Naive B cell (primary cell): ENCODE measurements around the gene ATP13A1. TPM values are rescaled to one million over a fixed set of nuclear protein-coding genes. Genes with fewer than 3 reads are reported as not detected.
"Not testable (repeated sequence)": the region's sequence is repeated elsewhere in the genome, so short reads cannot be mapped to it uniquely, and the experiment has no call there.

Source experiments
- ATAC-seq, 2 donors: fragments of 150-1000 bp; cut with Tn5 transposase; 2 replicates each; pipeline ENCODE4 v1.10.0; 2021; ENCODE audit warnings: low read depth in 2 of 2, mild to moderate bottlenecking in 2 of 2, moderate library complexity in 2 of 2
- DNase-seq: peaks from one replicate; pipeline ENCODE4 v3.0.0; 2022
- H3K27ac Mint-ChIP-seq, 6 donors: one replicate each; pipeline ENCODE4 v1.8.0; 2020 to 2022; ENCODE audit warnings: mild to moderate bottlenecking in 6 of 6, mixed read lengths in 6 of 6, moderate library complexity in 5 of 6, inconsistent platforms in 2 of 6
- H3K27me3 Mint-ChIP-seq, 3 donors: one replicate each; pipeline ENCODE4 v1.8.0; 2021 to 2022; ENCODE audit warnings: mixed read lengths in 3 of 3, mild to moderate bottlenecking in 1 of 3
- H3K36me3 Mint-ChIP-seq, 2 donors: one replicate each; pipeline ENCODE4 v1.8.0; 2020 to 2022; ENCODE audit warnings: mixed read lengths in 2 of 2, inconsistent platforms in 1 of 2, mild to moderate bottlenecking in 1 of 2
- H3K4me1 Mint-ChIP-seq, 3 donors: one replicate each; pipeline ENCODE4 v1.8.0; 2020 to 2022; ENCODE audit warnings: mixed read lengths in 3 of 3, inconsistent platforms in 1 of 3, mild to moderate bottlenecking in 1 of 3, moderate library complexity in 1 of 3
- H3K4me3 Mint-ChIP-seq, 8 donors: one replicate each; pipeline ENCODE4 v1.8.0; 2020 to 2022; ENCODE audit warnings: mild to moderate bottlenecking in 8 of 8, mixed read lengths in 8 of 8, moderate library complexity in 8 of 8, inconsistent platforms in 2 of 8
- H3K9me3 Mint-ChIP-seq, 7 donors: one replicate each; pipeline ENCODE4 v1.8.0; 2020 to 2022; ENCODE audit warnings: mixed read lengths in 7 of 7, mild to moderate bottlenecking in 5 of 7, inconsistent platforms in 2 of 7, moderate library complexity in 1 of 7
- polyA plus RNA-seq, 6 donors: library from polyadenylated mRNA; unstranded; fragments of 300-500 nt; fragmentation: Illumina TruSeq; gene quantifications; one replicate each; pipeline ENCODE4 v1.2.3, GENCODE V29; 2021; ENCODE audit warnings: low read depth in 6 of 6

Gene ATP13A1
- polyA plus RNA-seq, 6 donors from 2014 or later = 13.2 to 59.0 (median 17.5) TPM

- Mint-ChIP-seq H3K4me3 (peak overlapping the region in 1 of 8 donors; percentile 51), H3K9me3 (no peaks in the 10 kb centered on the region), H3K27me3 (no peaks in the 10 kb centered on the region), H3K4me1 (peaks cover 7 to 16% (median 10%) of the 10 kb centered on the region in 3 donors), H3K36me3 (no peaks in the 10 kb centered on the region), H3K27ac (peak overlapping the region in 2 of 6 donors; percentile 33 to 37)
- DNase-seq (no peak), ATAC-seq (no peak)
Measured at GRCh38 chr19:19615086-19615485, 48.4 kb downstream of the ATP13A1 start.

GRCh38 chr19:19613506-19613905, 50.0 kb downstream of the ATP13A1 start:
- Mint-ChIP-seq H3K4me1 (peaks cover 0 to 8% (median 7%) of the 10 kb centered on the region in 3 donors), H3K27me3 (no peaks in the 10 kb centered on the region), H3K4me3 (peak overlapping the region in 1 of 8 donors; percentile 44), H3K27ac (no peak overlapping the region), H3K36me3 (no peaks in the 10 kb centered on the region), H3K9me3 (no peaks in the 10 kb centered on the region)
- DNase-seq (no peak), ATAC-seq (no peak)

- Mint-ChIP-seq H3K27ac (no peak overlapping the region), H3K4me3 (no peak overlapping the region), H3K27me3 (no peaks in the 10 kb centered on the region), H3K9me3 (no peaks in the 10 kb centered on the region), H3K4me1 (peaks cover 0 to 5% (median 0%) of the 10 kb centered on the region in 3 donors), H3K36me3 (no peaks in the 10 kb centered on the region)
- no peak for ATAC-seq
- no peak for DNase-seq
Measured at GRCh38 chr19:19610376-19611202, 52.9 kb downstream of the ATP13A1 start.

- not testable (repeated sequence) for H3K36me3 Mint-ChIP-seq, ATAC-seq, DNase-seq, H3K27ac Mint-ChIP-seq, H3K27me3 Mint-ChIP-seq, H3K9me3 Mint-ChIP-seq, H3K4me1 Mint-ChIP-seq
- peak overlapping the region in 1 of 8 donors; percentile 25 for H3K4me3 Mint-ChIP-seq
Measured at GRCh38 chr19:19606686-19607085, 56.8 kb downstream of the ATP13A1 start.

- no peak overlapping the region for H3K4me3 Mint-ChIP-seq
- peaks cover 0 to 5% (median 0%) of the 10 kb centered on the region in 3 donors for H3K4me1 Mint-ChIP-seq
- H3K27ac Mint-ChIP-seq = peak overlapping the region in 2 of 6 donors; percentile 59 to 72
- ATAC-seq = no peak
- H3K36me3 Mint-ChIP-seq = no peaks in the 10 kb centered on the region
- H3K27me3 Mint-ChIP-seq = no peaks in the 10 kb centered on the region
- no peak for DNase-seq
- no peaks in the 10 kb centered on the region for H3K9me3 Mint-ChIP-seq
Measured at GRCh38 chr19:19606021-19606420, 57.5 kb downstream of the ATP13A1 start.

GRCh38 chr19:19602713-19603324, 60.7 kb downstream of the ATP13A1 start:
- no peak for ATAC-seq
- Mint-ChIP-seq H3K4me1 (no peaks in the 10 kb centered on the region), H3K9me3 (no peaks in the 10 kb centered on the region), H3K36me3 (no peaks in the 10 kb centered on the region), H3K27ac (no peak overlapping the region), H3K27me3 (no peaks in the 10 kb centered on the region), H3K4me3 (no peak overlapping the region)
- DNase-seq = no peak

- Mint-ChIP-seq H3K27me3 (no peaks in the 10 kb centered on the region), H3K4me1 (no peaks in the 10 kb centered on the region), H3K36me3 (no peaks in the 10 kb centered on the region), H3K4me3 (no peak overlapping the region), H3K9me3 (no peaks in the 10 kb centered on the region), H3K27ac (no peak overlapping the region)
- DNase-seq = no peak
- no peak for ATAC-seq
Measured at GRCh38 chr19:19602136-19602712, 61.3 kb downstream of the ATP13A1 start.

GRCh38 chr19:19600793-19601330, 62.6 kb downstream of the ATP13A1 start:
- no peaks in the 10 kb centered on the region for H3K36me3 Mint-ChIP-seq
- ATAC-seq = peak in 1 of 2 donors; percentile 4
- H3K9me3 Mint-ChIP-seq = no peaks in the 10 kb centered on the region
- no peaks in the 10 kb centered on the region for H3K27me3 Mint-ChIP-seq
- H3K27ac Mint-ChIP-seq = no peak overlapping the region
- H3K4me3 Mint-ChIP-seq = peak overlapping the region in 1 of 8 donors; percentile 68
- no peak for DNase-seq
- H3K4me1 Mint-ChIP-seq = no peaks in the 10 kb centered on the region

- H3K4me3 Mint-ChIP-seq = peak overlapping the region in 2 of 8 donors; percentile 44 to 58
- peak overlapping the region in 3 of 6 donors; percentile 47 to 73 (median 64) for H3K27ac Mint-ChIP-seq
- not testable (repeated sequence) for DNase-seq, H3K4me1 Mint-ChIP-seq, H3K27me3 Mint-ChIP-seq, H3K36me3 Mint-ChIP-seq, H3K9me3 Mint-ChIP-seq
- peak in 1 of 2 donors; percentile 20 for ATAC-seq
Measured at GRCh38 chr19:19598728-19599451, 64.6 kb downstream of the ATP13A1 start.

GRCh38 chr19:19597809-19598306, 65.6 kb downstream of the ATP13A1 start:
- H3K36me3 Mint-ChIP-seq = no peaks in the 10 kb centered on the region
- H3K27me3 Mint-ChIP-seq = no peaks in the 10 kb centered on the region
- no peaks in the 10 kb centered on the region for H3K9me3 Mint-ChIP-seq
- peak overlapping the region in 4 of 6 donors; percentile 5 to 80 (median 66) for H3K27ac Mint-ChIP-seq
- peak overlapping the region in 1 of 8 donors; percentile 38 for H3K4me3 Mint-ChIP-seq
- ATAC-seq (peak; percentile 73 to 82), DNase-seq (no peak)
- H3K4me1 Mint-ChIP-seq = no peaks in the 10 kb centered on the region
